HG03159 (cell line): ENCODE measurements around the gene BANK1.

ENCODE experiments used
- ATAC-seq: cut with Tn5 transposase; IDR thresholded peaks from one replicate; pipeline ENCODE4 v1.9.1; 2021; ENCODE audit warnings: mild to moderate bottlenecking, moderate library complexity; ENCODE audit not compliant: unreplicated experiment

BANK1 gene

GRCh38 chr4:101813604-101814003, 23.1 kb downstream of the BANK1 start:
- ATAC-seq: peak; percentile 78

DNA sequence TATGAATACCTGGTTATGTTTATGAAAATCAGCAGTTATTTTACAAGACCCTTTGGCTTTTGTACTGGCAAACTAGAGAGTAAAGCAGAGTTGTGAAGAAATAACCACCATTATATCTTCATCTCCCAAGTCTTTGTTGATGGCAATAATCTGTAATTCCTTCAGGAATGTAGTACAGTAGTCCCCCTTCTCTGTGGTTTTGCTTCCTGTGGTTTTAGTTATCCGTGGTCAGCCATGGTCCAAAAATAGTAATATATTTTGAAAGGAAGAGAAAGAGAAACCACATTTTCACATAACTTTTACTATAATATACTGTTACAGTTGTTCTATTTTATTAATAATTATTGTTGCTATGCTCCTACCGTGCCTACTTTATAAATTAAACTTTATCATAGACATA, 27.8 kb downstream of the BANK1 start:
- ATAC-seq: no peak

DNA sequence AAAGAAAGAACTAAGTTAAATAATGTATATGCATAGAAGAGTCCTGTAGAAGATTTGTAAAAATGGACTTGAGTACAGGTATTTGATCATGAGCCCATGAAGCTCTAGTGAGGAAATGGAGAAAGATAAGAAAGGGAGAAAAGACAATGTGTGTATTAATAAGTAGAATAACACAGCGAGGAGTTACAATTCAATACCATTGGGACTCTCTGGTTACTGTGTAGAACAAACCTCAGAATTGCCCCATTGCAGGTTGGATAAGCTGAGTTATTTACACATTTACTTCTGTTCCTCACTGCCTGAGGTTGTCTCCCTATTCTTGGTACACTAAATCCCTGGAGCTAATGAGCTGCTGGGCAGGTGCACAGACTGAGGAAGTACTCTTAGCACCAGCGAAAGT, 33.3 kb downstream of the BANK1 start:
- no peak for ATAC-seq

DNA sequence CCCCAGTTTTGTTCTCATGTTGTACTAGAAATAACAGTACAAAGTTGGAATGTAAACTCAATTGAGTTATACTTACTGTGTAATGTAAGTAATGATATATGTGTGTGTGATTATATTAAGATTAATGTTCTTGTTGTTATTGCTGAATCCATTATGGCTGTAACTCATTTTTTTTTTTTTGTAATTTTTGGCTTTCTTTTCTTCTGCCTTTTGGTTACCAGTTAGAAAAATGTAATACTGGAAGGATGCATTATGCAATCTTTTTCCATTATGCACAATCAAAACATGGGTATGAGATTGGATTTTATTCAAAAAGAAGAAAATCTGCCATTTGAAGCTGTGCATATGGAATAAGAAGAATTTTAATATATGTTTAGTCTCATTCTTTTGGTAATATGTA, 34.0 kb downstream of the BANK1 start:
- no peak for ATAC-seq

DNA sequence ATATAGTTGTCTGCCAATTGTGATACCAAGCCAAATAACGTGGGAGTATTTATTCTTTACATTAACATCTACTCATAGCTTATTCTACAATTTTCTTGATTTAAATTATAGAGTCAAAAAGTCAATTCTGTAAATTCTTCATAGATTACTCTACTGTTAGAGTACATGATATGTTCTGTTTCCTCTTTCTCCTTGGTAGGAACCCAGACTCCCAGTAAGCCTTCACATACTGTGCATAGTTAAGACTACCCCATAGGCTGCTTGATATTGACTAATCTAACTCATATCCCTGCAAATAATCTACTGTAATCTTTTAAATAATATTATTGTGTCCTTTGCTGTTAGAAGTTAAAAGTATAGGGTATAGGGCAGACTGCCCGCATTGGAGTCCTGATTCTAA, 35.4 kb downstream of the BANK1 start:
- no peak for ATAC-seq

GRCh38 chr4:101831816-101832215, 41.3 kb downstream of the BANK1 start:
- ATAC-seq: no peak

DNA sequence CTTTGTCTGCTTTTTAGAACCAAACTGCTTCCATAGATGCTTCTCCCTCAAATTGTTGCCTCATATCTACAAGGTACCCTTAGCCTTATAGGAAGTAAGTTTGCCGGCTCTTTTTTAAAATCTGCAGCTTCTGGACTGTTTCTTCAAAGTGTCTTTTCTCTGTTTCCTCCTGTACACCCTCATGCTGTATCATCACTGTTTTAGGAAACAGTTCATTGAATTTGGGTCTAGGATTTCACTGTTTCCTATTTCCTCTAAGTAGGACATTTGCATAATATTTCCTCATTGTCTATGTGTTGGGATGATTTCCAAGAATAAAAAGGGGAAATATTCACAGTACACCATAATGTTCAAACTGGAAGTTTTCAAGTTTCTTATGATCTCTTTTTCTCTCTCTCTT, 43.0 kb downstream of the BANK1 start:
- ATAC-seq: no peak

- ATAC-seq: no peak
Observed at GRCh38 chr4:101835121-101835904, 44.8 kb downstream of the BANK1 start.

GRCh38 chr4:101843054-101843453, 52.5 kb downstream of the BANK1 start:
- no peak for ATAC-seq

- no peak for ATAC-seq
Observed at GRCh38 chr4:101846550-101846949, 56.0 kb downstream of the BANK1 start.

DNA sequence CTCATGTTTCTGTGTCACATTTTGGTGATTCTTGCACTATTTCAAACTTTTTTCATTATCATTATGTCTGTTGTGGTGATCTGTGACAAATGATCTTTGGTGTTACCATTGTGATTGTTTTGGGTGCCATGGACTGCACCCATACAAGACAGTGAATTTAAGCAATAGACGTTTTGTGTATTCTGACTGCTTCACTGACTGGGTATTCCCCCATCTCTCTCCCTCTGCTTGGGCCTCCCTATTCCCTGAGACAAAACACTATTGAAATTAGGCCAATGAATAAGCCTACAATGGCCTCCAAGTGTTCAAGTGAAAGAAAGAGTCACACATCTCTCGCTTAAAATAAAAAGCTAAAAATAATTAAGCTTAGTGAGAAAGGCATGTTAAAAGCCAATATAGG, 60.2 kb downstream of the BANK1 start:
- ATAC-seq: no peak

DNA sequence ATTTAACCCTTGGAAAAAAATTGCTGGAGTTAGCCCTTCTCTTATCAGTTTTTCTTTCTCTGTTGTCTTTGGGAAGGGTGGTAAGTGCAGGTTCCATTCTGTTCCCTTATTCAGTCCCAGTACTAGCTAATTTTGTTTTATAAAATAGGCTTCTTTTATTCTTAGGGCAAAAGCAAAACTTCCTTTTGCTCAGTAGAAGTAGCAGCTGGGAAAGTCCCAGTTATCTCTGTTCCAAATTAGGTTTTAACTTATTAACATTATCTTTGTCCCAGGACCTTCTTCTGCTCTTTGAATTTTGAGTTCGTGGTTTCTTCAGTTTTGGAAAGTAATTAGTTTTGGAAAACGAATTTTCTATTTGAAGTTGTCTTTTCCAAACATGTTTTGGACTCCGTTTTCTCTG, 61.1 kb downstream of the BANK1 start:
- peak; percentile 42 for ATAC-seq

GRCh38 chr4:101853028-101853427, 62.5 kb downstream of the BANK1 start:
- peak; percentile 56 for ATAC-seq

DNA sequence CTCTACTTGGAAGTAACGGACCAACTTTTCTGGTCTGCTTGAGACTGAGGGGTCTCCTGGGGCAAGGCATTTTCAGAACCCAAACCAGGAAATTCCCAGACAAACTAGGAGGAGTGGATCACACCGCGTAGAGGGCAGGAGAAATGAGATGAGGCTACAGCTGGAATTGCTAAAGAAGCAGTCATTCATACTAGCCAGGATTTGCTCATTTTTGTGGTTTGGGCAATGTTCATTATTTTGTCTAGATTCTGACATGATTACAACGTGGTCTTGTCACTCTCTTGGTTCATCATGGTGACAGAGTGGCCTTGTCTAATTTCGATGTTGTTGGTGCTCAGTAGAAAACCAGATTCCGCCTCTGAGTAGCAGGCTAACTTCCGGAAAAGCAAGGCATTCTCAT, 63.2 kb downstream of the BANK1 start:
- ATAC-seq: no peak

GRCh38 chr4:101855239-101855638, 64.7 kb downstream of the BANK1 start:
- ATAC-seq: no peak

DNA sequence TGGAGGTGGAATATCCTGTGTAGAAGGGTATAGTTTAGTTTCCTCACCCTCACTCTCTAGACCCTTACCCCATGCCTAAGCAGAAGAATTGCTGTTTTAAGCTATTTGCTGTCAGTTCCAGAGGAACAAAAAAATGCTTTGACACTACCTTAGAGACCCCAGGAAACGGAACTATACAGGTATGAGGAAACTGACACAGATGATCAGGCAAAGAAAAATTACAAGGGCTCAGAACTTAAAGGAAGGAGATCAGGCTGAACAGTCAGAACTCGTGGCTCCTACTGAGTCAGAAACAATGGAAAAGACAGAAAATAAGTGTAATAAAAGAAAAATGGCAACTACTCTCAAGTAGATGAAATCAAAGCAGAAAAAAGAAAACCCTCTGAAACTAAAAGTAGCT, 65.6 kb downstream of the BANK1 start:
- ATAC-seq: no peak

GRCh38 chr4:101857176-101857575, 66.6 kb downstream of the BANK1 start:
- ATAC-seq: no peak

DNA sequence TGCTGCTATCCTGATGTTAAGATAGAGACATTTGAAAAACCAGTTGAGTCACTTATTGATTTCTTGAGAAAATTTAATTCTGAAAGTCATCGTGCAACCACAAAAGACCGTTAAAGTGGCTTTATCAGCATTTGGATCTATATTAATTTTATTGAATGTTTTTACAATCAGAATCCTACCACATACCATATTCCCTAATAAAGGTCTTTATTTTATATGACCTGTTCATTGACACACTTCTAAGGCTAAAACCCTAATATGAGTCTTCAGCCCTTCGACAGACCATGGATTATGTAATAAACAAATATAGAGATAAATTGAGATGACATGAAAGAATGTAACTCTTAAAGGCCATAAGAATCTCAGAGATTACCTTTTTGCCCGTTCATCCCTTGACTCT, 68.1 kb downstream of the BANK1 start:
- no peak for ATAC-seq

DNA sequence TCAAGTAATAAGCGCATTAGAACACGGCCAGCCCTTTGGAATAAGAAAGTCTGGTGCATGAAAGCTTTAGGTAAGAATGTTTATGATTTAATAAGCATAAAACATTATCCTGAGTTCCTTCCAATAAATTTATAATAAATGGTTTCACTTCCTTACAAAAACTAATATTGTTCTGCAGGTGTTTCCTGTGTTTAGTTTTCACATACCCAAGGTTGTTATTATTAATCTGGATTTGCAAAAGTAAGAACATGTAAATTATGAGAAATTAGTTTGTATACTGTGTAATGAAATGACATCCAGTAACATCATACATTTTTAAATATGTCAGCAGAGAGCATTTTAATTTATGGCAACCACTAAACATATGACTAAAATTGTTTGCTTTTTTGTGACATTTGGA, 72.1 kb downstream of the BANK1 start:
- ATAC-seq: peak; percentile 79

DNA sequence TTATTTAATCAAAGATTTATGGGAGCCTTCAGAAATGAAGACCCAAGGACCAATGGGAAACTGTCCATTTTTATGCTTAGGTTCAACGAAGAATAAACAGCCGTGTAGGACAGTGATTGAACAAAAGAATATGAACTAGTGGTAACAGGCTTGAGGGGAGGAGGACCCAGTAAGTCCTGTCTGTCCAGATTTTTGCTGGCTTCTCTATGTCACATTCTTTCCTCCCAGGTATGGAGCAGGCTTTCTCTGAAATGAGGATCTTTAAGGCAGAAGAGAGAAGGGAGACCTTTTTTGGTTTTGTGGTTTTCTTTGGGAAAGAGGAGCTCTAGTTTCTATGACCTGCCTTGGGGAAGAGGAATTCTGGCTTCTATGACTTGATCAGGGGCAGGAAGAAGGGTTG, 74.1 kb downstream of the BANK1 start:
- ATAC-seq: no peak

- no peak for ATAC-seq
Observed at GRCh38 chr4:101865501-101866062, 75.1 kb downstream of the BANK1 start.

DNA sequence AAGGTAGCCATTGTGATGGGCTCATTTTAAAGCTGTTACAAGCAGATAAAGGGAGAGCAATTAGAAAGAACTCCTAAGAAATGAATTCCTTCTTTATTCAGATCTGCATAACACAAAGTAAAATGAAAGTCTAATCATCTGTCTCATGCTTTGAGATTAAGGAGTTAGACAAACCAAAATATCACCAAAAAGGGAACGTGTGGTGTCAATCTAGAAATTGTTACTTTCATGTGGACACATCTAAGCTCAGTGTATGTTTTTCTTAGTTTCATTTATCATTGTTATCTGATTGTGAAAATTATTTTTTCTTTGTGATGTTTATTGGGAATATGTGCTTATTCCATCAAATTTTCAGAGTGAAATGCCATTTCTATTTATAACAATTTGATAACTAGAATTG, 80.3 kb downstream of the BANK1 start:
- ATAC-seq: no peak
